ENCODE data around the gene GEMIN4. TPM values are rescaled to one million over a fixed set of nuclear protein-coding genes. Genes with fewer than 3 reads are reported as not detected.

Gene GEMIN4
- polyA plus RNA-seq, 3 donors = 8.8 to 10.6 (median 10.1) TPM

DNA sequence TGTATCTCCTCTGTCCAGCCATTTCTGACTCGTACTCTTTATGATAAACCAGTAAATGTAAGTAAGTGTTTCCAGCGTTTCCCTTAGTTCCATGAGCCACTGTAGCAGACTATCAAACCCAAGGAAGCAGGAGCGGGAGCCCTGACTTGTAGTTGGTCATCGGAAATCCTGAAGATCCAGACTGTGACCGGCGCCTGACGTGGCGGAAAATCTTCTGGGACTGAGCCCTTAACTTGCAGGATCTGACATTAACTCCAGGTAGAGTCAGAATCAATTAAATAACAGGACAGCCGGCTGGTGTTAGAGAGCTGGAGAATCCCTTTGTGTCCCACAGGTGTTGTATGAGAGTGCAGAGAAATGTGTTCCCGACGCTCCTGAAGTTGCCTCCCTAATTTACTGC lies 26.0 kb upstream of the GEMIN4 start:
- H3K27ac Mint-ChIP-seq = peak overlapping the region in 1 of 7 donors; percentile 7
- H3K27ac ChIP-seq (ENCODE audit: low read depth in 1 of 2, low read length in 2 of 2) = no peak overlapping the region
- H3K4me3 ChIP-seq (replicated peaks in 1 of 3; ENCODE audit: low read depth in 2 of 3, low read length in 3 of 3) = no peak overlapping the region
- no peak overlapping the region for H3K9ac ChIP-seq (ENCODE audit: insufficient read depth, low read length, poor library complexity, severe bottlenecking)
- H3K36me3 Mint-ChIP-seq = peaks cover 53 to 57% of the 10 kb centered on the region in 2 donors
- TF ChIP-seq CTCF (IDR thresholded peaks at IDR 0.05) = no peak
- H3K27me3 ChIP-seq (ENCODE audit: control insufficient read depth in 2 of 2, insufficient read depth in 2 of 2, low read length in 2 of 2) = no peaks in the 10 kb centered on the region
- peaks cover 13 to 18% of the 10 kb centered on the region in 2 donors for H3K4me1 ChIP-seq (ENCODE audit: control insufficient read depth in 1 of 2, insufficient read depth in 2 of 2, low read length in 2 of 2)
- H3K4me1 Mint-ChIP-seq = peaks cover 12% of the 10 kb centered on the region
- no peak overlapping the region for H3K4me2 ChIP-seq (replicated peaks; ENCODE audit: extremely low read depth, low read length, poor library complexity, severe bottlenecking)
- no peak overlapping the region for H3K4me3 Mint-ChIP-seq
- DNase-seq = no peak
- H3K27me3 Mint-ChIP-seq (ENCODE audit: low read depth in 3 of 3) = peaks cover 0 to 2% (median 0%) of the 10 kb centered on the region in 3 donors
- H4K20me1 ChIP-seq (ENCODE audit: insufficient read depth, low read length) = no peaks in the 10 kb centered on the region
- no peaks in the 10 kb centered on the region for H3K9me3 ChIP-seq (replicated peaks in 1 of 2; ENCODE audit: control insufficient read depth in 1 of 2, insufficient read depth in 1 of 2, low read length in 2 of 2)
- no peaks in the 10 kb centered on the region for H3K9me3 Mint-ChIP-seq
- peaks cover 49 to 57% of the 10 kb centered on the region in 2 donors for H3K36me3 ChIP-seq (replicated peaks in 1 of 2; ENCODE audit: control insufficient read depth in 1 of 2, insufficient read depth in 2 of 2, low read length in 2 of 2)
- 100% methylated on average over 7 of the region's 11 CpGs for WGBS (ENCODE audit: insufficient coverage)
- intact Hi-C loops (cut with micrococcal nuclease) = no loop called here
- H2AFZ ChIP-seq (ENCODE audit: insufficient read depth, low read depth, low read length, poor library complexity, severe bottlenecking) = no peak overlapping the region
- H3K79me2 ChIP-seq (ENCODE audit: insufficient read depth, low read length) = peaks cover 39% of the 10 kb centered on the region

DNA sequence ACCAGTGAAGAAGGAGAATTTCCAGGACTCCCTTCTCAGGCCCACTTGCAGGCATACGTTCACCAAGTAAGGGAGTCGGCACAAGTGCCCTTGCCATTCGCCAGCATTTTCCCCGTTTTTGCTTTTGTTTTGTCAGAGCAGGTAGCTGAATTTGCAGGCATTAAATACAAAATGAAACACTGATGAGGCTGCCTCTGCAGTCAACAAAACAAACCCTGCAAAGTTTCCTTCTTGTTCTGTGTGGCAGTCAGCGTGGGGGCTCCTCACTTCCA lies 22.2 kb upstream of the GEMIN4 start:
- peaks cover 83 to 95% of the 10 kb centered on the region in 2 donors for H3K36me3 ChIP-seq (replicated peaks in 1 of 2; ENCODE audit: control insufficient read depth in 1 of 2, insufficient read depth in 2 of 2, low read length in 2 of 2)
- WGBS (ENCODE audit: insufficient coverage) = 100% methylated on average over 5 of the region's 5 CpGs
- no peaks in the 10 kb centered on the region for H3K27me3 ChIP-seq (ENCODE audit: control insufficient read depth in 2 of 2, insufficient read depth in 2 of 2, low read length in 2 of 2)
- Mint-ChIP-seq H3K9me3 (no peaks in the 10 kb centered on the region), H3K4me3 (no peak overlapping the region), H3K36me3 (peaks cover 80 to 92% of the 10 kb centered on the region in 2 donors), H3K27me3 (ENCODE audit: low read depth in 3 of 3) (no peaks in the 10 kb centered on the region), H3K4me1 (no peaks in the 10 kb centered on the region), H3K27ac (no peak overlapping the region)
- no peak for DNase-seq
- no peak overlapping the region for H3K9ac ChIP-seq (ENCODE audit: insufficient read depth, low read length, poor library complexity, severe bottlenecking)
- no peak for TF ChIP-seq CTCF (IDR thresholded peaks at IDR 0.05)
- H3K27ac ChIP-seq (ENCODE audit: low read depth in 1 of 2, low read length in 2 of 2) = no peak overlapping the region
- H3K4me3 ChIP-seq (replicated peaks in 1 of 3; ENCODE audit: low read depth in 2 of 3, low read length in 3 of 3) = no peak overlapping the region
- H4K20me1 ChIP-seq (ENCODE audit: insufficient read depth, low read length) = no peaks in the 10 kb centered on the region
- no peaks in the 10 kb centered on the region for H3K9me3 ChIP-seq (replicated peaks in 1 of 2; ENCODE audit: control insufficient read depth in 1 of 2, insufficient read depth in 1 of 2, low read length in 2 of 2)
- H2AFZ ChIP-seq (ENCODE audit: insufficient read depth, low read depth, low read length, poor library complexity, severe bottlenecking) = no peak overlapping the region
- H3K79me2 ChIP-seq (ENCODE audit: insufficient read depth, low read length) = peaks cover 4% of the 10 kb centered on the region
- no peak overlapping the region for H3K4me2 ChIP-seq (replicated peaks; ENCODE audit: extremely low read depth, low read length, poor library complexity, severe bottlenecking)
- no peaks in the 10 kb centered on the region for H3K4me1 ChIP-seq (ENCODE audit: control insufficient read depth in 1 of 2, insufficient read depth in 2 of 2, low read length in 2 of 2)
- intact Hi-C loops (cut with micrococcal nuclease) = no loop called here

All from CD14-positive monocyte (primary cell).